ENCODE data around the gene MIEF1. TPM values are rescaled to one million over a fixed set of nuclear protein-coding genes. Genes with fewer than 3 reads are reported as not detected.

The MIEF1 gene
- total RNA-seq, 1 donor from 2014 or later, result 27.7 TPM

DNA sequence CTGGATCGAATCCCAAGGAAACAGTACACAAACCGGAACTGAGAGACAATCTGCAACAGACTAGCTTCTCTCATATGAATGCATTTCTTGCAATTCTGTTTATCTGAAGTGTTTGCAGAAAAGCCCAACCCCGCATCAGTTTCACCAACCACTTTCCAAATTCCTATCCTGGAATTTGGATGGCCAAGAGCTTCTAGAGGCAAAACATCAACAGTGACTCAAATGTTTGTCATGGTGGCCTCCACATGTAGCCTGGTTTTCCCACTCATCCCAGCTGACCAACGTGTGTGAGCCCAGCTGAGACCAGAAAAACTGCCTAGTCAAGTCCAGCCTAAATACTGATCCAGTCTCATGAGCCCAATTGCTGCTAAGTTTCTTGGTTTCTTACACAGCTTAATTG, 8.3 kb upstream of the MIEF1 start:
- TF ChIP-seq, protein P1, sequence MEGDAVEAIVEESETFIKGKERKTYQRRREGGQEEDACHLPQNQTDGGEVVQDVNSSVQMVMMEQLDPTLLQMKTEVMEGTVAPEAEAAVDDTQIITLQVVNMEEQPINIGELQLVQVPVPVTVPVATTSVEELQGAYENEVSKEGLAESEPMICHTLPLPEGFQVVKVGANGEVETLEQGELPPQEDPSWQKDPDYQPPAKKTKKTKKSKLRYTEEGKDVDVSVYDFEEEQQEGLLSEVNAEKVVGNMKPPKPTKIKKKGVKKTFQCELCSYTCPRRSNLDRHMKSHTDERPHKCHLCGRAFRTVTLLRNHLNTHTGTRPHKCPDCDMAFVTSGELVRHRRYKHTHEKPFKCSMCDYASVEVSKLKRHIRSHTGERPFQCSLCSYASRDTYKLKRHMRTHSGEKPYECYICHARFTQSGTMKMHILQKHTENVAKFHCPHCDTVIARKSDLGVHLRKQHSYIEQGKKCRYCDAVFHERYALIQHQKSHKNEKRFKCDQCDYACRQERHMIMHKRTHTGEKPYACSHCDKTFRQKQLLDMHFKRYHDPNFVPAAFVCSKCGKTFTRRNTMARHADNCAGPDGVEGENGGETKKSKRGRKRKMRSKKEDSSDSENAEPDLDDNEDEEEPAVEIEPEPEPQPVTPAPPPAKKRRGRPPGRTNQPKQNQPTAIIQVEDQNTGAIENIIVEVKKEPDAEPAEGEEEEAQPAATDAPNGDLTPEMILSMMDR (IDR thresholded peaks at IDR 0.05), result no peak
- ATAC-seq (no peak), DNase-seq (peak; percentile 5)
- H3K27me3 ChIP-seq (ENCODE audit: low read depth), result no peaks in the 10 kb centered on the region
- H3K4me1 ChIP-seq, result peaks cover 58% of the 10 kb centered on the region
- H3K4me3 ChIP-seq, result no peak overlapping the region
- no peaks in the 10 kb centered on the region for H3K9me3 ChIP-seq
- intact Hi-C loops (cut with DNase I), result no loop called here
- H3K36me3 ChIP-seq, result no peaks in the 10 kb centered on the region
- H3K27ac ChIP-seq, result peak overlapping the region; percentile 31

DNA sequence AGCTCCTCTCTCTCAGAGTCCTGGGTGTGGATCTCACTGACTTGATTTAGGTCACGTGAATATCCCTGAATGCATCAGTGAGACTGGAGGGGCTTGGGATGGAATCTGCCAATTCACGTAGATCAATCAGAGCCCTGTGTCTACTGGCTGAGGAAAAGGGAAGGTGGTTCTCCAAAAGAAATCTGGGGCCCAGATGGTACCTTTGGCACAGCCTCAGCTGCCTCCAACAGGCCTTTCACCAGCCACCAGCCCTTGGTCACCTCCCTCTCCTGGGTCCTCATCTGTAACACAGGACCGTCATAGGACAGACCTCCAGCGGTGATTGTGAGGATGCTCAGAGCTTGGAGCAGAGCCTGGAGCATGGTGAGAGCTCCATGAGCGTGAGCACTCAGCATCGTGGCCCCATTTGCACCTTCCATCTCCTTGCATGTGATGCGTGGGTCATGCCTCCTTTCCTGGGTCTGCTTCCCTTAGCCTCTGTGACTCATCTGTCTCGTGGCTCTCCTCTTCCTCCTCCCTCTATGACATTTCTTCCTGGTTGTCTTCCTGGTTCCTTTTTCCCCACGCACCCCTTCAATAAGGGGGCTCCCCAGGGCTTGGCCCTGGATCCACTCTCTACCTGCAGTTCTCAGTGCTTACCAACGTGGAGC, 7.5 kb upstream of the MIEF1 start:
- TF ChIP-seq, protein P1 (IDR thresholded peaks at IDR 0.05), result no peak
- intact Hi-C loops (cut with DNase I), result no loop called here
- Histone ChIP-seq H3K27me3 (ENCODE audit: low read depth) (no peaks in the 10 kb centered on the region), H3K4me1 (peaks cover 54% of the 10 kb centered on the region), H3K9me3 (no peaks in the 10 kb centered on the region), H3K27ac (peak overlapping the region; percentile 56), H3K36me3 (no peaks in the 10 kb centered on the region), H3K4me3 (no peak overlapping the region)
- peak; percentile 54 for DNase-seq
- peak; percentile 6 to 15 for ATAC-seq

DNA sequence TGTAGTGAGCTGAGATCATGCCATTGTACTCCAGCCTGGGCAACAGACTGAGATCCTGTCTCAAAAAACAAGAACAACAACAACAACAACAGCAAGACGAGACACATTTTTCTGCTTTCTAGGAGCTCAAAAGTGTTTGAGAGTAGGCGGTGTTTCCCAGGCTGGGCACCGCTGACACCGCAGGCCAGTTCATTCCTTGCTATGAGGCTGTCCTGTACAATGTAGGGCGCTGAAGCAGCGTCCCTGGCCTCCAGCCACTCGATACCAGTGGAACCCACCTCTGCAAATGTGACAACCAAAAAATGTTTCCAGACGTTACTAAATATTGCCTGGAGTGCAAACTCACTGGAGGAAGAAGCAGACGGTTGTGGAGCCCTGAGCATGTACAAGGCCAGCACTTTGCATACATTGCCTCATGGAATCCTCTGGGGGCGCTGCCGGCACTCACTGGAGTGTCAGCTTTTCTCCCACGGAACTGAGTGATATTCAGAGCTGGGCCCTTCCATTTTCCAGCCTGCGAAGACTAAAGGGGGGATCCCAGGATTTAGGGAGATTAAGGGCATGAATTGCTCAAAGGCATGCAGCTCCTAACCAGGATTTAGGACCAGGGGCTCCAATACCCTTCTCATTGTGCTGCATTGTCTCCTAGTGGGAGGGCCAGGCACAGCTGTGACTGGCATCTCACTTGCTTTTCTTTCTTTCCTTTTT, 5.8 kb upstream of the MIEF1 start:
- DNase-seq, result peak; percentile 83
- Histone ChIP-seq H3K4me1 (peaks cover 54% of the 10 kb centered on the region), H3K27ac (peak overlapping the region; percentile 44), H3K9me3 (no peaks in the 10 kb centered on the region), H3K27me3 (ENCODE audit: low read depth) (no peaks in the 10 kb centered on the region), H3K36me3 (no peaks in the 10 kb centered on the region), H3K4me3 (no peak overlapping the region)
- intact Hi-C loops (cut with DNase I), result no loop called here
- TF ChIP-seq, protein P1 (IDR thresholded peaks at IDR 0.05), result peak; percentile 90
- peak; percentile 83 to 84 for ATAC-seq

DNA sequence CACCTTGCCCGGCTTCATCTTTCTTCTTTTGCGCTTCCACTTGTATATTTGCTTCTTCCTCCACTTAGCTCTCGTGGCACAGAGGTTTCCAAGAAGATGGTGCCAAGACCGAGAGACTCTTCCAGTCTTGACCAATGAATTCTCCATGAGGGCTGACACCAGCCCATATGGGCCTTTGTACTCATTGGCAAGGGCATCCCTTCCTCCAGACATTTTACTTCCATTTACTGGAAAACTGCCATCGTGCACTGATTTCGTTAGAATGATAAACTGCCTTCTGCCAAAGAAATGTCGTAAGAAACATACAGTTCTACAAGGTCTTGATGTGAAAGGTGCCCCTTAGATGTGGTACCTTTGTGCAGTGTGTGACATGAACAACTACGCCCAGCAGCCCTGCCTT, 4.7 kb upstream of the MIEF1 start:
- H3K27ac ChIP-seq, result no peak overlapping the region

DNA sequence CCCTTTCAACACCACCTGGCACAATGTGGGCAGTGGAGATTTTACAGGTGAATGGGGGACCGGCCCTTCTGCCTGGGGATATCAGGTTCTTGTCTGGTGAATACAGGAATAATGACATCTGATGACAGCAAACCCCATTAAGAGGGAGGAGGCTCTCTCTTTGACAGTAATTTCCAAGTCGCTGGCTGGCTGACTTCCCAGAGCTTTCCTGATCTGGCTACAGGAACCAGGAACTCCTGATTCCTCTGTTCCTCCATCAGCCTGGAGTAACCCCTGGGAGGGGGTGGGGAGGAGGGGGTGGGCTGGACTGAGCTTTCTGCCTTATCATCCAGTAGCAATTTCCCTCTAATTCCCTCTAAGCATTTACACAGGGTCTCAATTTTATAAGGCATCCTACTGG, 3.7 kb upstream of the MIEF1 start:
- no peak overlapping the region for H3K4me3 ChIP-seq
- no peak overlapping the region for H3K27ac ChIP-seq
- H3K9me3 ChIP-seq, result no peaks in the 10 kb centered on the region
- intact Hi-C loops (cut with DNase I), result no loop called here
- H3K4me1 ChIP-seq, result peaks cover 64% of the 10 kb centered on the region
- peak; percentile 10 for DNase-seq
- no peak for ATAC-seq
- no peaks in the 10 kb centered on the region for H3K36me3 ChIP-seq
- TF ChIP-seq, protein P1 (IDR thresholded peaks at IDR 0.05), result no peak
- no peaks in the 10 kb centered on the region for H3K27me3 ChIP-seq (ENCODE audit: low read depth)

More for the DNA sequence above, 4.7 kb upstream of the MIEF1 start:
- H3K9me3 ChIP-seq, result no peaks in the 10 kb centered on the region
- DNase-seq (peak; percentile 7), ATAC-seq (no peak)
- H3K4me3 ChIP-seq, result no peak overlapping the region
- no peaks in the 10 kb centered on the region for H3K36me3 ChIP-seq
- TF ChIP-seq, protein P1 (IDR thresholded peaks at IDR 0.05), result no peak
- intact Hi-C loops (cut with DNase I), result no loop called here
- peaks cover 60% of the 10 kb centered on the region for H3K4me1 ChIP-seq
- no peaks in the 10 kb centered on the region for H3K27me3 ChIP-seq (ENCODE audit: low read depth)

Measured in lower lobe of right lung (tissue), 2 donors.